Loucy (cell line): Measurements from ENCODE around the gene JPH4.
"Not testable (repeated sequence)": the region's sequence is repeated elsewhere in the genome, so short reads cannot be mapped to it uniquely, and the experiment has no call there.

Experiments used
- H2AFZ ChIP-seq: fragments of 200-600 bp; sonication (generic); 2 replicates; pipeline ENCODE4 v1.6.0; 2016; ENCODE audit warnings: antibody characterized with exemption, mild to moderate bottlenecking, low read length, moderate library complexity
- H3F3A ChIP-seq: fragments of 200-600 bp; 2 replicates; pipeline ENCODE4 v1.6.0; 2016; ENCODE audit warnings: antibody characterized with exemption, low read depth, mild to moderate bottlenecking
- H3K27me3 ChIP-seq: fragments of 200-600 bp; sonication (generic); 2 replicates; pipeline ENCODE4 v1.6.1; 2014; ENCODE audit warnings: low read length, mild to moderate bottlenecking; ENCODE audit not compliant: insufficient read depth, poor library complexity, severe bottlenecking
- H3K36me3 ChIP-seq: fragments of 200-600 bp; sonication (generic); 2 replicates; pipeline ENCODE4 v1.6.1; 2016; ENCODE audit warnings: low read length; ENCODE audit not compliant: insufficient read depth
- H3K4me1 ChIP-seq: fragments of 200-600 bp; sonication (generic); 2 replicates; pipeline ENCODE4 v1.5.1; 2014; ENCODE audit warnings: low read length, mild to moderate bottlenecking; ENCODE audit not compliant: insufficient read depth, poor library complexity, severe bottlenecking
- H3K4me2 ChIP-seq: fragments of 200-600 bp; sonication (generic); 2 replicates; pipeline ENCODE4 v1.6.0; 2014; ENCODE audit warnings: antibody characterized with exemption, low read length, low read depth, mild to moderate bottlenecking; ENCODE audit not compliant: poor library complexity, severe bottlenecking
- H3K4me3 ChIP-seq: fragments of 200-600 bp; sonication (generic); 2 replicates; pipeline ENCODE4 v1.5.1; 2014; ENCODE audit warnings: low read length, mild to moderate bottlenecking, mixed read lengths; ENCODE audit not compliant: poor library complexity, severe bottlenecking
- H3K79me2 ChIP-seq: fragments of 200-600 bp; sonication (generic); 2 replicates; pipeline ENCODE4 v1.6.1; 2014; ENCODE audit warnings: low read length; ENCODE audit not compliant: insufficient read depth
- H3K9ac ChIP-seq: fragments of 200-600 bp; sonication (generic); 2 replicates; pipeline ENCODE4 v1.6.0; 2014; ENCODE audit warnings: mild to moderate bottlenecking, low read depth, low read length, moderate library complexity; ENCODE audit not compliant: poor library complexity, severe bottlenecking
- H3K9me2 ChIP-seq: fragments of 200-600 bp; sonication (generic); replicated peaks from 2 replicates; pipeline ENCODE4 v1.6.1; 2016; ENCODE audit warnings: low read depth, low read length, mixed read lengths
- H3K9me3 ChIP-seq: fragments of 200-600 bp; sonication (generic); 2 replicates; pipeline ENCODE4 v1.6.1; 2014; ENCODE audit warnings: mild to moderate bottlenecking, antibody characterized with exemption, low read length, low read depth; ENCODE audit not compliant: insufficient read depth
- H4K20me1 ChIP-seq: fragments of 200-600 bp; sonication (generic); 2 replicates; pipeline ENCODE4 v1.6.0; 2014; ENCODE audit warnings: antibody characterized with exemption, low read length, mild to moderate bottlenecking; ENCODE audit not compliant: insufficient read depth, poor library complexity, severe bottlenecking
- EZH2phosphoT487 ChIP-seq: fragments of 200-600 bp; IDR thresholded peaks from 2 replicates; pipeline ENCODE4 v1.6.1; 2018; ENCODE audit warnings: antibody characterized with exemption, mild to moderate bottlenecking, moderate library complexity, borderline replicate concordance
- TF ChIP-seq, protein P1 (sequence below): fragments of 200-600 bp; sonication (generic); conservative IDR thresholded peaks from 2 replicates; pipeline ENCODE4 v1.5.1; 2014; ENCODE audit warnings: mild to moderate bottlenecking, antibody characterized with exemption, low read length

JPH4 gene

DNA sequence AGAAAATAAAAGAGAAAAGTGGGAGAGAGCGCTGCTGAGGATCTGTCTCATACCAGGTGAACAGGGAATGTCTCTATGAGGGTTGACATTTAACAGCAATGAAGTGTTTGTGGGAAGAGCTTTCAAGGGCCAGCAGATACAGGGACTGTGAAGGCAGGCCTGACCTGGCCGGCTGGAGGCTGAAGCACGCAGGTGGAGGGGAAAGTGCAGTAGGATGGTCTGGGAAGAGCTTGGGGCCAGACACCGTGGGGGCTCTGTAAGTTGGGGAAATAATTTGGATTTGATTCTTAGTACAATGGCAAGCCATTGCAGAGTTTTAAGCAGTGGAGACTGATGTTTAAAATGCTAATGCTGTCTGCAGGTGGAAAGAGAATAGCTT, 33.8 kb upstream of the JPH4 start:
- peaks cover 13% of the 10 kb centered on the region for H3K27me3 ChIP-seq
- TF ChIP-seq, protein P1, sequence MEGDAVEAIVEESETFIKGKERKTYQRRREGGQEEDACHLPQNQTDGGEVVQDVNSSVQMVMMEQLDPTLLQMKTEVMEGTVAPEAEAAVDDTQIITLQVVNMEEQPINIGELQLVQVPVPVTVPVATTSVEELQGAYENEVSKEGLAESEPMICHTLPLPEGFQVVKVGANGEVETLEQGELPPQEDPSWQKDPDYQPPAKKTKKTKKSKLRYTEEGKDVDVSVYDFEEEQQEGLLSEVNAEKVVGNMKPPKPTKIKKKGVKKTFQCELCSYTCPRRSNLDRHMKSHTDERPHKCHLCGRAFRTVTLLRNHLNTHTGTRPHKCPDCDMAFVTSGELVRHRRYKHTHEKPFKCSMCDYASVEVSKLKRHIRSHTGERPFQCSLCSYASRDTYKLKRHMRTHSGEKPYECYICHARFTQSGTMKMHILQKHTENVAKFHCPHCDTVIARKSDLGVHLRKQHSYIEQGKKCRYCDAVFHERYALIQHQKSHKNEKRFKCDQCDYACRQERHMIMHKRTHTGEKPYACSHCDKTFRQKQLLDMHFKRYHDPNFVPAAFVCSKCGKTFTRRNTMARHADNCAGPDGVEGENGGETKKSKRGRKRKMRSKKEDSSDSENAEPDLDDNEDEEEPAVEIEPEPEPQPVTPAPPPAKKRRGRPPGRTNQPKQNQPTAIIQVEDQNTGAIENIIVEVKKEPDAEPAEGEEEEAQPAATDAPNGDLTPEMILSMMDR: no peak
- no peak for TF ChIP-seq EZH2phosphoT487
- peaks cover 3% of the 10 kb centered on the region; the same call in 1 of the 2 replicates for H3F3A ChIP-seq
- no peaks in the 10 kb centered on the region for H3K9me3 ChIP-seq
- no peak overlapping the region for H3K4me3 ChIP-seq
- no peak overlapping the region for H3K9ac ChIP-seq
- H3K9me2 ChIP-seq: no peaks in the 10 kb centered on the region
- H3K4me2 ChIP-seq: no peak overlapping the region
- no peaks in the 10 kb centered on the region for H3K79me2 ChIP-seq
- H3K36me3 ChIP-seq: no peaks in the 10 kb centered on the region
- H4K20me1 ChIP-seq: no peaks in the 10 kb centered on the region
- H2AFZ ChIP-seq: no peak overlapping the region
- H3K4me1 ChIP-seq: peaks cover 20% of the 10 kb centered on the region

DNA sequence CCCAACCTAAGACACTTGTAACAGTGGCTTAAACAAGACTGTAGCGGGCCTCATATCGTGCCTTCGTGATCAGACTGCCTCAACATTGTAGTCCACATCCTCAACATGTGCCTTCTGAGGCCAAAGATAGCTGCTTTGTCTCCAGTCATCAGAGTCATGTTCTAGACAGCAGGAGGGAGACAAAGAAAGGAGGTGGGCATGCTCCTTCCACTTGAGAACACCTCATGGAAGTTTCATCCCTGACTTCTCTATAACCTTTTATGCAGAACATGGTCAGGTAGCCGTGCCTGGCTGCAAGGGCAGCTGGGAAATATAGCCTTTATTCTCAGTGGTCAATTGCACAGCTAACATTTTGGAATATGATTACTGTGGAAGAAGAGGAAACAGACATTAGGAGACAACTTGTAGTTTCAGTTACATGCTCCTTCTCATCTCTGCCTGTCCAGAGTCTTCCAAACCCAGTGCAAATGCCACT, 32.3 kb upstream of the JPH4 start:
- Histone ChIP-seq H3F3A (peaks cover 3% of the 10 kb centered on the region; the same call in 1 of the 2 replicates), H3K9ac (peak overlapping the region; percentile 65), H3K4me2 (peak overlapping the region; percentile 76), H3K4me1 (peaks cover 20% of the 10 kb centered on the region), H4K20me1 (no peaks in the 10 kb centered on the region), H3K9me3 (no peaks in the 10 kb centered on the region), H3K4me3 (peak overlapping the region; percentile 60), H3K27me3 (peaks cover 10% of the 10 kb centered on the region), H2AFZ (peak overlapping the region; percentile 66), H3K36me3 (no peaks in the 10 kb centered on the region), H3K9me2 (no peaks in the 10 kb centered on the region), H3K79me2 (no peaks in the 10 kb centered on the region)
- TF ChIP-seq, protein P1: no peak

DNA sequence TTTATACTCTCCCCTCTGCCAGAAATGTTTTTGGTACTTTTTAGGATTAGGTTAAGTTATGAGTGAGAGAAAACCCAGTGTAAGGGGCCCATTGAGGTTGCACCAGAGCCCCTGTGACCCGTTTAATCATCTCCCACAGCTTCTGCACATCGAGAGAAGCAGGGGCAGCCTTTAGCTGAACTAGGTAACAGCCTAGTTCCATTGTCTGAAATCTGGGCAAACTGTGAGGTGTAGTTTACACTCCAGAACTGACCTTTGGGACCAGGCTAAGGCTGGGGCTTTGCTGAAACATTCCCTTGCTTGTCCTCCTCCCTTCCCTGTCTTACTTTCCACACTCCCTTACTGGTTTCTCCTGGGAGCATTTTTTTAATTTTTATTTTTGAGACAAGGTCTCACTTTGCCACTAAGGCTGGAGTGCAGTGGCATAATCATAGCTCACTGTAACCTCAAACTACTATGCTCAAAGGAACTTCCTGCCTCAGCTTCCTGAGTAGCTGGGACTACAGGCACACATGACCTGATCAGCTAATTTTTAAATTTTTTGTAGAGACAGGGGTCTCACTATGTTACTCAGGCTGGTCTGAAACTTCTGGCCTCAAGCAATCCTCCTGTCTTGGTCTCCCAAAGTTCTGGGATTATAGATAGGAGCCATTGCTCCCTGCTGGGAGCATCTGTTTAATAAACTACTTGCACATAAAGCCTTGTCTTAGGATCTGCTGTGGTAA, 31.7 kb upstream of the JPH4 start:
- Histone ChIP-seq H3K4me2 (peak overlapping the region; percentile 76), H3K36me3 (no peaks in the 10 kb centered on the region), H4K20me1 (no peaks in the 10 kb centered on the region), H3K9me2 (no peaks in the 10 kb centered on the region), H2AFZ (peak overlapping the region; percentile 66), H3K27me3 (peaks cover 10% of the 10 kb centered on the region), H3K4me1 (peaks cover 20% of the 10 kb centered on the region), H3K9ac (peak overlapping the region; percentile 65), H3K79me2 (no peaks in the 10 kb centered on the region), H3K4me3 (peak overlapping the region; percentile 60), H3K9me3 (no peaks in the 10 kb centered on the region), H3F3A (peaks cover 3% of the 10 kb centered on the region; the same call in 1 of the 2 replicates)
- TF ChIP-seq, protein P1: no peak
- no peak for TF ChIP-seq EZH2phosphoT487

DNA sequence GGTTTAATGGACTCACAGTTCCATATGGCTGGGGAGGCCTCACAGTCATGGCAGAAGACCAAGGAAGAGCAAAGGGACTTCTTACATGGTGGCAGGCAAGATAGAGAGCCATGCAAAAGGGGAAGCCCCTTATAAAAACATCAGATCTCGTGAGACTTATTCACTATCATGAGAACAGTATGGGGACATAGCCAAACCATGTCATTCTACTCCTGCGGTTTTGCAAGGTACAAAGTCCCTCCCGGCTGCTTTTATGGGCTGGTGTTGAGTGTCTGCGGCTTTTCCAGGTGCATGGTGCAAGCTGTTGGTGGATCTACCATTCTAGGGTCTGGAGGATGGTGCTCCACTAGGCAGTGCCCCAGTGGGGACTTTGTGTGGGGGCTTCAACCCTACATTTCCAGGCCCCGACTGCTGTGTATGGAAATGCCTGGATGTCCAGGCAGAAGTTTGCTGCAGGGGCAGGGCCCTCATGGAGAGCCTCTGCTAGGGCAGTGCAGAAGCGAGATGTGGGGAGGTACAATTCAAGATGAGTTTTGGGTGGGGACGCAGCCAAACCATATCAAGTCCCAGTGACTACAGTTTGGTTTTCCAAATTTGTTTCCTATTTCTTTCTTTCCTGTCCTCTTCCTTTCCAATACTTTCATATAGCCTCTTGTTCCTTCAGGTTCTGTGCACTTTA, 31.0 kb upstream of the JPH4 start:
- H3K9me3 ChIP-seq, H4K20me1 ChIP-seq, H3K36me3 ChIP-seq, H3K79me2 ChIP-seq, H3K9me2 ChIP-seq, H3F3A ChIP-seq, H3K27me3 ChIP-seq: not testable (repeated sequence)
- Histone ChIP-seq H3K9ac (peak overlapping the region; percentile 65), H3K4me3 (peak overlapping the region; percentile 60), H2AFZ (peak overlapping the region; percentile 53), H3K4me2 (peak overlapping the region; percentile 76), H3K4me1 (peaks cover 20% of the 10 kb centered on the region)
